Ishikawa (cell line): ENCODE data around the gene NUAK2.

Experiments used
- CREB1 ChIP-seq: IDR thresholded peaks from 2 replicates; pipeline ENCODE4 v1.6.1; 2012; ENCODE audit warnings: low read depth
- EP300 ChIP-seq: IDR thresholded peaks from 2 replicates; pipeline ENCODE4 v1.6.1; 2012; ENCODE audit warnings: borderline replicate concordance
- FOXM1 ChIP-seq: IDR thresholded peaks from 2 replicates; pipeline ENCODE4 v1.6.1; 2012; ENCODE audit warnings: low read depth, borderline replicate concordance
- NFIC ChIP-seq: IDR thresholded peaks from 2 replicates; pipeline ENCODE4 v1.6.1; 2012
- RAD21 ChIP-seq: IDR thresholded peaks from 2 replicates; pipeline ENCODE4 v1.6.1; 2012; ENCODE audit warnings: low read depth
- TAF1 ChIP-seq: IDR thresholded peaks from 2 replicates; pipeline ENCODE4 v1.6.1; 2012; ENCODE audit warnings: low read depth, mild to moderate bottlenecking
- TCF12 ChIP-seq: IDR thresholded peaks from 2 replicates; pipeline ENCODE4 v1.6.1; 2012; ENCODE audit warnings: low read depth
- USF1 ChIP-seq: IDR thresholded peaks from 2 replicates; pipeline ENCODE4 v1.6.1; 2012
- YY1 ChIP-seq: IDR thresholded peaks from 2 replicates; pipeline ENCODE4 v1.6.1; 2012; ENCODE audit warnings: low read depth
- ZBTB7A ChIP-seq: IDR thresholded peaks from 2 replicates; pipeline ENCODE4 v1.6.1; 2012; ENCODE audit warnings: low read depth
- TF ChIP-seq, protein P1 (sequence below): IDR thresholded peaks from 2 replicates; pipeline ENCODE4 v1.6.1; 2012; ENCODE audit warnings: low read depth, mild to moderate bottlenecking
- TF ChIP-seq, protein P2 (sequence below): IDR thresholded peaks from 2 replicates; pipeline ENCODE4 v1.6.1; 2012

- TF ChIP-seq RAD21 (no peak), EP300 (no peak), CREB1 (no peak), USF1 (no peak), TAF1 (no peak), NFIC (no peak), TCF12 (no peak), YY1 (no peak), ZBTB7A (no peak), FOXM1 (no peak)
- TF ChIP-seq, protein P1, sequence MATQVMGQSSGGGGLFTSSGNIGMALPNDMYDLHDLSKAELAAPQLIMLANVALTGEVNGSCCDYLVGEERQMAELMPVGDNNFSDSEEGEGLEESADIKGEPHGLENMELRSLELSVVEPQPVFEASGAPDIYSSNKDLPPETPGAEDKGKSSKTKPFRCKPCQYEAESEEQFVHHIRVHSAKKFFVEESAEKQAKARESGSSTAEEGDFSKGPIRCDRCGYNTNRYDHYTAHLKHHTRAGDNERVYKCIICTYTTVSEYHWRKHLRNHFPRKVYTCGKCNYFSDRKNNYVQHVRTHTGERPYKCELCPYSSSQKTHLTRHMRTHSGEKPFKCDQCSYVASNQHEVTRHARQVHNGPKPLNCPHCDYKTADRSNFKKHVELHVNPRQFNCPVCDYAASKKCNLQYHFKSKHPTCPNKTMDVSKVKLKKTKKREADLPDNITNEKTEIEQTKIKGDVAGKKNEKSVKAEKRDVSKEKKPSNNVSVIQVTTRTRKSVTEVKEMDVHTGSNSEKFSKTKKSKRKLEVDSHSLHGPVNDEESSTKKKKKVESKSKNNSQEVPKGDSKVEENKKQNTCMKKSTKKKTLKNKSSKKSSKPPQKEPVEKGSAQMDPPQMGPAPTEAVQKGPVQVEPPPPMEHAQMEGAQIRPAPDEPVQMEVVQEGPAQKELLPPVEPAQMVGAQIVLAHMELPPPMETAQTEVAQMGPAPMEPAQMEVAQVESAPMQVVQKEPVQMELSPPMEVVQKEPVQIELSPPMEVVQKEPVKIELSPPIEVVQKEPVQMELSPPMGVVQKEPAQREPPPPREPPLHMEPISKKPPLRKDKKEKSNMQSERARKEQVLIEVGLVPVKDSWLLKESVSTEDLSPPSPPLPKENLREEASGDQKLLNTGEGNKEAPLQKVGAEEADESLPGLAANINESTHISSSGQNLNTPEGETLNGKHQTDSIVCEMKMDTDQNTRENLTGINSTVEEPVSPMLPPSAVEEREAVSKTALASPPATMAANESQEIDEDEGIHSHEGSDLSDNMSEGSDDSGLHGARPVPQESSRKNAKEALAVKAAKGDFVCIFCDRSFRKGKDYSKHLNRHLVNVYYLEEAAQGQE: no peak
- TF ChIP-seq, protein P2, sequence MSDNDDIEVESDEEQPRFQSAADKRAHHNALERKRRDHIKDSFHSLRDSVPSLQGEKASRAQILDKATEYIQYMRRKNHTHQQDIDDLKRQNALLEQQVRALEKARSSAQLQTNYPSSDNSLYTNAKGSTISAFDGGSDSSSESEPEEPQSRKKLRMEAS: no peak
Measured at GRCh38 chr1:205300149-205300548, 21.4 kb downstream of the NUAK2 start.
